GM18502 (cell line): ENCODE measurements around the gene L3MBTL4.

Source experiments
- ATAC-seq: cut with Tn5 transposase; IDR thresholded peaks from one replicate; pipeline ENCODE4 v1.9.1; 2021; ENCODE audit warnings: mild to moderate bottlenecking; ENCODE audit not compliant: unreplicated experiment, poor library complexity

The L3MBTL4 gene

GRCh38 chr18:5944448-5944847, 470.3 kb downstream of the L3MBTL4 start:
- ATAC-seq, result no peak

DNA sequence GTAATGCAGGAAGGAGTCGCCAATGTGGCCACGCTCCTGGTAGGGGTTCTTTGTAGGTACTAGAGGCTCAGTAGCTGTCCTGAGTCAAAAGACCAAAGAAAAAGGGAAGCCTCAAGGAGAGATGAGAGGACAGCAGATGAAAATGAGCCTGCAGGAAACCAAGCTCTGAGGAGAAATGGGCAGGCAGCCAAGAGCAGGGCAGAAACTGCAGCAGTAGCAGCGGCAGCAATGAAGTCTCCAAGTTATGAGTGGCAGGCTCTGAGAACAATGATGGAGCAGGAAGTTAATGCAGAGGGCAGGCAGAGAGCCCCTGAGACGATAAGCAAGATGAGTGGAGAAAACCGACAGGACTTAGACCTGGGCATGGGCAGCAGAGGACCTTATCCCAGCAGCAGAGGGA, 471.2 kb downstream of the L3MBTL4 start:
- no peak for ATAC-seq

GRCh38 chr18:5942591-5942990, 472.1 kb downstream of the L3MBTL4 start:
- ATAC-seq, result no peak

GRCh38 chr18:5941890-5942289, 472.8 kb downstream of the L3MBTL4 start:
- ATAC-seq, result no peak

GRCh38 chr18:5939801-5940667, 474.7 kb downstream of the L3MBTL4 start:
- ATAC-seq, result no peak

DNA sequence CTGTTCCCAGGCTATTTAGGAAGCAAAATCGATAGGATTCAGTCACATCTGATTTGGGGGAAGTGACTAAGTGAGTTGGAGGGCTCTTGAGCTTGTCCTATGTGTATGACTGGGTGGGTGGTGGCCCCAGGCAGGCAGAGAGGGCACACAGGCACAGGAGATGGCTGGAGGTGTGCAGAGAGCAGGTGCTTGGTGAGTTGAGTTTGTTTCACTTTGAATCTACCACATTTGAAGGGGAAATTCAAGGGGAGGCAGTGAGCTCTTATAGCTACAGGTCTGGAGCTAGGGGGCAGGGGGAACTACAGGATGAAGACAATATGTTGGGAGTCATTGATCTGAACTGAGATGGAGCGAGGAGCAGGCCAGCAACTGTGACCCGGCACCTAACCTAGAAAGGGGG, 476.9 kb downstream of the L3MBTL4 start:
- no peak for ATAC-seq

- ATAC-seq, result no peak
These were observed 477.6 kb downstream of the L3MBTL4 start for GRCh38 chr18:5937121-5937520.

DNA sequence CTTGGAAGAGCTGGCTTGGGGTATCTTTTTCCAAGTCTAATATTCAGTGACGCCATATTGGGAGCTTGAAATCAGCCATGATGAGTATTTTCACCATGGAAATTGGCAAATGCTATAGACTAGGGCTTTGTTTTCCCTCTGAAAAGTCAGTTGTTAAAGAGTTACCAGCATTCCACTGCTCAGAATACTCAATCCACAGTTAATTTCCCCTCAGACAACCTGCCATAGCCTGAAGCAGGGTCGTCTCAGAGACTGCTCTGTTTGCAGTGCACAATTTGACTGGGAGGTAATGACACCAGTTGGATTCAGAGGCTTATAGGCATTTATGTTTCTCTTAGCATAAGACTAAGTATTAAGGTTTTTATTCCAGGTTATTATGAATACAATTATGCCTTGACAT, 483.9 kb downstream of the L3MBTL4 start:
- ATAC-seq, result no peak

GRCh38 chr18:5918205-5918858, 496.4 kb downstream of the L3MBTL4 start:
- ATAC-seq, result no peak

DNA sequence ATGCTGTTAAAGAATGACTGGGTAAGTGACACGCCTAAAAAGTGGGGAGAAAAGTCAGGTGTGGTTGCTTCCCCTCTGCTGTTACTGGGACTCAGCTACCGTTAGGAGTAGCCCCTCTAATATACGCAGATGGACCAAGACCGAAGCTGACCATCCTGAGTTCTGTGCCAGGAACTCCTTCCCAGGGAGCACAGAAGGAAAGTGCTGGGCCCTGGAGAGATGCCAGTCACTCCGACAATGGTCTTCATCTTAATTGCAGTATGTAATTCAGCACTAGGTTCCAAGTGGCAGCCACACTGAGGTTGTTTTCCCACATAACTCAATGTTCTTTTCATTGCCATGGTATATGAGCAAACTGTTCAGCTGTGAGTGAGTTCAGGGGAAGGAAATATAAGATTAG, 499.8 kb downstream of the L3MBTL4 start:
- no peak for ATAC-seq

DNA sequence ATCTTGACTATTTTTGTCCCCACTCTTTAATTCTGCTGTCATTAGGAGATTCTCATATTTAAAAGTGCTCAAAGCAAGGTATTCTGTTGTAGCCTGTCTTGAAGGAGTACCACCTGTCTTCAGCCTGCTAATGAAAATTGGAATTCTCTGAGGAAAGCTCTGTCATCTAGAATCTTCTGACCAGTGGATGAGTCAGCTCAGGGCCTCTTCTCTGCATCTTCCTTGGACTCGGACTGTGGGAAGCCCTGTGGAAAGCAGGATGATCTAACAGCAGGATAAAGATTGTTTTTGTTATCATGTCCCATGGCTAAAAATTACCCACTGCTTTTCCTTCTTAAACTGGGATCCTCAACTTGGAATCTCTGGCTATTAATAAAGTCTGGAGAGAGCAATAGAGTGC, 500.7 kb downstream of the L3MBTL4 start:
- ATAC-seq, result no peak

DNA sequence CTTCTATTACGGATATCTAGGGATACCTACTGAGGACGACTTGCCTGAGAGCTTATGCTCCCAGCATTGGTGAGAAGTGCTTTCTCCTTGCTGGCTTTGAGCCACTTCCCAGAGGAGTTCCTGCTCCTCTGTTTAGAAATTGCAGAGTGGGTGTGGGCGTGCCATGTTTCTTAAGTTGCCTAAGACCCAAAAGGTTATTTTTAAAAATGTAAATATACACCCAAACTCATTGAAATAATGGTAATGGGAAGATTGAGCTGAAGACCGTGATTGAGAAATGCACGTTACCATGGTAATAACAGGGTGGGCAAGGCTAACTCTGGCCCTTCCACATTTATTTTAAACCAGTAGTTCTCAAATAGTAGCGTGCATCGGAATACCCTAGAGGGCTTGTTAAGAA, 502.1 kb downstream of the L3MBTL4 start:
- ATAC-seq, result no peak

- ATAC-seq, result no peak
These were observed 505.6 kb downstream of the L3MBTL4 start for GRCh38 chr18:5909125-5909524.
